OCI-LY3 (cell line): Measurements from ENCODE around the gene LAT.

Experiments used
- CTCF ChIP-seq: fragments of 200-600, 300-600 bp; sonication (generic); IDR thresholded peaks from 2 replicates; pipeline ENCODE4 v1.5.1; 2014; ENCODE audit warnings: antibody characterized with exemption, low read length, low read depth
- EZH2phosphoT487 ChIP-seq: fragments of 200-600 bp; shearing (Covaris generic); IDR thresholded peaks from 2 replicates; pipeline ENCODE4 v1.6.1; 2018; ENCODE audit warnings: antibody characterized with exemption, mixed run types, low read depth

GRCh38 chr16:28986046-28986445 lies 1.2 kb downstream of the LAT start:
- TF ChIP-seq CTCF (no peak), EZH2phosphoT487 (no peak)
